K562 (cell line): ENCODE measurements around the gene ACAT2. TPM values are rescaled to one million over a fixed set of nuclear protein-coding genes. Genes with fewer than 3 reads are reported as not detected.
A peak's percentile ranks its signal among the peaks of the same experiment; 100 is the strongest.

Source experiments
- AFF4 ChIP-seq: sonication (generic); formaldehyde crosslinking; IDR thresholded peaks from 2 replicates; pipeline ENCODE4 v1.8.0; 2023; ENCODE audit warnings: mild to moderate bottlenecking, missing genetic modification reagents
- CXXC5 ChIP-seq: fragments of 250-450 bp; sonication (Bioruptor Pico); IDR thresholded peaks from 2 replicates; pipeline ENCODE4 v1.8.0; 2022; ENCODE audit warnings: inconsistent platforms, mild to moderate bottlenecking, moderate library complexity
- ERF ChIP-seq: fragments of 450-650 bp; formaldehyde crosslinking; IDR thresholded peaks from 2 replicates; pipeline ENCODE4 v1.4.0; 2020; ENCODE audit warnings: mild to moderate bottlenecking, mixed read lengths
- GABPB2 ChIP-seq: fragments of 250-450 bp; sonication (Bioruptor Pico); conservative IDR thresholded peaks from 2 replicates; pipeline ENCODE4 v1.5.1; 2021; ENCODE audit warnings: mild to moderate bottlenecking
- HDAC1 ChIP-seq, 2 experiments: fragments of 450-650 bp; IDR thresholded peaks; 2 replicates each; pipeline ENCODE4 v1.6.1; 2016 to 2017; ENCODE audit warnings: inconsistent platforms in 1 of 2, mild to moderate bottlenecking in 1 of 2, moderate library complexity in 1 of 2
- HMGN3 ChIP-seq: IDR thresholded peaks from 2 replicates; pipeline ENCODE4 v1.6.1; 2011; ENCODE audit warnings: borderline replicate concordance, low read depth, mild to moderate bottlenecking, mixed read lengths, low read length; ENCODE audit not compliant: insufficient read length; ENCODE audit errors: extremely low read depth
- NR2C1 ChIP-seq, 2 experiments: fragments of 450-650 bp; IDR thresholded peaks; 2 replicates each; pipeline ENCODE4 v1.6.1; 2017; ENCODE audit warnings: mild to moderate bottlenecking in 2 of 2, antibody characterized with exemption in 1 of 2, inconsistent platforms in 1 of 2, missing compliant biosample characterization in 1 of 2, missing genetic modification characterization in 1 of 2
- PHF8 ChIP-seq: fragments of 200-600 bp; sonication (generic); IDR thresholded peaks from 2 replicates; pipeline ENCODE4 v1.6.1; 2012; ENCODE audit warnings: mixed run types, mild to moderate bottlenecking, inconsistent platforms, low read length, moderate library complexity, borderline replicate concordance
- POLR2G ChIP-seq: fragments of 200-400 bp; formaldehyde crosslinking; IDR thresholded peaks from 2 replicates; pipeline ENCODE4 v1.6.1; 2017; ENCODE audit warnings: low read depth, mild to moderate bottlenecking, antibody characterized with exemption, low read length, moderate library complexity
- STAT5A ChIP-seq: IDR thresholded peaks from 2 replicates; pipeline ENCODE4 v1.6.1; 2012; ENCODE audit warnings: low read length, inconsistent platforms, borderline replicate concordance
- ZNF197 ChIP-seq: fragments of 200-800 bp; sonication (Bioruptor generic); IDR thresholded peaks from 2 replicates; pipeline ENCODE4 v1.6.1; 2016; ENCODE audit warnings: low read depth, missing genetic modification characterization, missing compliant biosample characterization
- polyA plus RNA-seq, 8 experiments: library from polyadenylated mRNA; depleted of rRNA in 4 of 8; stranded (reverse) in 5 of 8; unstranded in 3 of 8; fragments of >200 nt; fragmentation: Nextera tagmentation in 2 of 8; fragmentation: Illumina TruSeq in 1 of 8; extraction: Ambion mirVana in 2 of 8; extraction: Trizol in 1 of 8; gene quantifications; 2 replicates each; pipeline versions ENCODE4 v1.2.1 to v1.2.3, GENCODE V29; 2011 to 2014; ENCODE audit warnings: inconsistent platforms in 1 of 8, missing spikeins in 1 of 8
- total RNA-seq, 7 experiments: library from RNA; depleted of rRNA in 6 of 7; stranded (reverse); fragments of >200 nt in 6 of 7; fragmentation: Illumina TruSeq in 2 of 7; extraction: Trizol in 2 of 7; gene quantifications; 2 replicates each; pipeline versions ENCODE4 v1.2.1 to v1.2.3, GENCODE V29; 2011 to 2021; ENCODE audit warnings: low replicate concordance in 1 of 7
- TF ChIP-seq, protein P1 (sequence below), 2 experiments: fragments of 450-650 bp in 1 of 2; sonication (generic) in 1 of 2; formaldehyde crosslinking in 1 of 2; IDR thresholded peaks in 1 of 2; conservative IDR thresholded peaks in 1 of 2; 2 replicates each; pipeline versions ENCODE4 v1.6.1 to v1.8.1; 2016 to 2023; ENCODE audit warnings: mild to moderate bottlenecking in 2 of 2, moderate library complexity in 2 of 2, inconsistent platforms in 1 of 2, missing genetic modification reagents in 1 of 2

Gene ACAT2
- total and polyA plus RNA-seq, 9 of the 15 experiments (the other 6 are each of a cell fraction or from before 2014, with no cell fraction given) = 63.0 to 309 (median 144) TPM

DNA sequence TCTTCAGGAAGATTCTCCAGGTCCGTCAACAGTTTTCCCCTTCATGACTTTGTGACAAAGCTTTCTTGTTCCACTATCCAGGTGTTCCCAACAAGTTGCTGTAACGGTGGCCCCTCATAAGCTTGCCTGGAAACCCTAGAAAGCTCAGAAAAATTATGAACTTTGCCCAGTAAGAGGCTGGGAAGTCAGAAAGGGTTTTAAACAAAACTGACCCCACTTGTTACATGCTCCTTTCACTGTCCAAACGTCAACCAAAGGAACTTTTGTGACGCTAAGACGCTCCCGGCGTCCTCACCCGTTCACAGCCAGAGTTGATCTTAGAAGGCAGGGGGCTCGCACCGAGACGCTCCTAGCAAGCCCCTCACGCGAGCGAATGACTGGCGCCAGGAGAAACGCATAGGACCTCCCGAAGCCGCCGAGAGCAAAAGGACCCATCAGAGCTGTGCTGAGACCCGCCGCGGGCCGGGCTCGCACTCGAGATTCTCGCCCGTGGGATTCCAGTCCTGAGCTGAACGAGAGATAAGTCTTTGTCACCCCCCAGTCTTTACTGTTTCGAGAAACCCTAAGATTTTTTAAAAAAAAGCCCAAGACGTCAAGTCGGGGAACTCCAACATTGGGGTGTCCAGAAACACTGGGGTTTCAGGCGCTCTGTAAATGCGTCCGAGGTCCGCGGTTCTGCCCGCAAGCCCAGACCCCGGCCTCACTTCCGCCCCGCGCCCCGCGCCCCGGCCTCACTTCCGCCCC is 544 bp upstream of the ACAT2 start (continued):
- TF ChIP-seq HMGN3 (peak; percentile 17), GABPB2 (CRISPR knock-in tag) (0 out of 2 replicates have a peak, but pooled peaks have one; percentile 3), ZNF197 (CRISPR knock-in tag) (no peak), AFF4 (CRISPR knock-in tag) (0 out of 2 replicates have a peak, but pooled peaks have one; percentile 29), STAT5A (no peak), POLR2G (no peak), CXXC5 (CRISPR knock-in tag) (peak; percentile 3; the same call in 1 of the 2 replicates), HDAC1 (IDR thresholded peaks at IDR 0.05) (peak in 1 of 2 experiments; percentile 28; a peak in 1 of 4 replicates), PHF8 (peak; percentile 73; the same call in 1 of the 2 replicates), ERF (0 out of 2 replicates have a peak, but pooled peaks have one; percentile 76), NR2C1 (IDR thresholded peaks at IDR 0.05) (no peak), NR2C1 (tag; IDR thresholded peaks at IDR 0.05) (no peak)
- TF ChIP-seq, protein P1, sequence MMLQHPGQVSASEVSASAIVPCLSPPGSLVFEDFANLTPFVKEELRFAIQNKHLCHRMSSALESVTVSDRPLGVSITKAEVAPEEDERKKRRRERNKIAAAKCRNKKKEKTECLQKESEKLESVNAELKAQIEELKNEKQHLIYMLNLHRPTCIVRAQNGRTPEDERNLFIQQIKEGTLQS (IDR thresholded peaks at IDR 0.05) = no peak
- TF ChIP-seq, protein P1 (CRISPR knock-in tag; conservative IDR thresholded peaks at IDR 0.05) = no peak; the same call in 1 of the 2 replicates
